ENCODE measurements around the gene SDK1.

SDK1 gene

DNA sequence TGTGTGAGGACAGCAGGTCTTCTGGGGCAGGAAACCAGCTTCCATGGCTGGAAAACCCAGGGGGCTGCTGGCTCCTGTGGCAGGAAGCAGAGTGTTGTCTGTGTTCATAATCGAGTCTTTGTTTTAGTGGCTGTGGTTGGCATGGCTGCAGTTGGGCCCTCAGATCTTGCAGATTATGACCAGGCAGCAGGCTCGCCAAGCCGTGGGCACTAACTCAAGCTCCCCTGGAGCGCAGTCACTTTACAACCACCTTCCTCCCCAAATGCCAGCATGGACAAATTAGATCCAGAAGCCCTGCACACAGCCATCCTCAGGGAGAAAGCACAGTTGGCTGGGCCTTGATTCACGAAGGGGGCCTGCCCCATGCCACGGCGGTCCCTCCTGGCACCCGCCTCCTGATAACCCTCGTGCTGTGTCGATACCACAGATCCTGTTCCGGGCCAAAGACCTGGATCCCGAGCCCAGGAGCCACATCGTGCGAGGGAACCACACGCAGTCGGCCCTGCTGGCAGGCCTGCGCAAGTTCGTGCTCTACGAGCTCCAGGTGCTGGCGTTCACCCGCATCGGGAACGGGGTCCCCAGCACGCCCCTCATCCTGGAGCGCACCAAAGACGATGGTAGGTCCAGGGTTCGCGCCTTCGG lies 828.5 kb downstream of the SDK1 start:
- DNase-seq: no peak

GRCh38 chr7:4131063-4131462 lies 830.0 kb downstream of the SDK1 start:
- DNase-seq: no peak

GRCh38 chr7:4132221-4132620 lies 831.2 kb downstream of the SDK1 start:
- DNase-seq: no peak

DNA sequence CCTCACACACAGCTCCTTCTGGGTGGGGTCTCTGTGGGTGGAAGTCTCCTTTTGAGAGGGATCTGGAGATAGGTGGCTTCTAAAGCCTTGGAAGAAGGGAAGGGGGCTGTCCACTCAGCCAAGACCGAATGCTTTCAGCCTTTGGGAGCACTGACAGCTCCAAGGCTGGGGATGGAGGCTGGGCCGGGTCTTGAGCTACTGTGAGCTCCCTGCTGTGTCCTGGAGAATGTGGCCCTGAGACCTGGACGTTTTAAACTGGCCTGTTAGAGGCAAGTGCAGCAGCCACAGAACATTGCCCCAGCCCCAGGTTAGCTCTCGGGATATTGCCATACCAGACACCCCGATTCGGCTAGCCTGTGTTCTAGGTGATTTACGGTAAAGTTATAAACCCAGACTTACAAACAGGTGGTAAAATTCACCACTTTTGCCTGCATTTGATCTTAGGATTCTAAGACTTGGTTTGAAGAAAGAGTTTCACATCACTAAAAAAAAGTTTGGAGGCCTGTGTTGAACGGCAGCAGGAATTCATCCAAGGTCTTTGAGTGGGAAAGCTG lies 832.5 kb downstream of the SDK1 start:
- no peak for DNase-seq

- DNase-seq: no peak
Measured at GRCh38 chr7:4134204-4134603, 833.2 kb downstream of the SDK1 start.

DNA sequence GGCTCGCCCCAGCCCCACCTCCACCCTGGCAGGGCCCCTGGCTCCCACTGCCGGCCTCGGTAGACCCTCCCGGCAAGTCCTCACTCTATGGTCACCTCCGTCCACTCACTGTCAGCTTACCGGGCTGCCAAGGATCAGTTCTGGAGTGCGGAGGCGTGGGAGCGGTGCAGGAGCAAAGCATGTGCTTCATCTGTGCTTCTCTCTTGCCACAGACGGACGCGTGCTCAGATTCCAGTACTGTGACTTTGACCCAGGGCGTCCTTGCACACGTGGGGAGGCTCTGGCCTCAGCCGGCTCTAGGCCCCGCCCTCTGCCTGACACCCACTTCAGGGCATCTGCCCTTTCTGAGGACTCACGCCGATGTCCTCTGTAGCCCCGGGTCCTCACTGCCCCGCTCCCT lies 833.6 kb downstream of the SDK1 start:
- DNase-seq: no peak

DNA sequence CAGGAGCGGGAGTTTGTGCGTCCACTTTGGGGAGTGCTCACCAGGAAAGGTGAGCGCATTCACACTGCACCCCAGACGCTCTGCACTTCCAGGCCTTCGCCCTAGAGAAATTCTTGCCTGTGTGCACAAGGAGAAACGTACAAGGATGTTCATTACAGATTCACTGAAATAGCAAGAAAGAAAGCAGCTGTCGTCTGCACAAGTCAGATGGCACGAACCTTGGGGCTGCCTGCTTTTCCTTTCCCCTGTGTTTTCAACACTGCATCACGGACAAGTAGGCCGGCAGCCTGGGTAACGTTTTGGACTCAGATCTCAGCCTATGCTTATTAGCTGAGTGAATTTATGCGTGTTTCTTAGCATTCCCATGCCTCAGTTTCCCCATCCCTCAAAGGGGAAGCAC lies 834.2 kb downstream of the SDK1 start:
- DNase-seq: no peak

DNA sequence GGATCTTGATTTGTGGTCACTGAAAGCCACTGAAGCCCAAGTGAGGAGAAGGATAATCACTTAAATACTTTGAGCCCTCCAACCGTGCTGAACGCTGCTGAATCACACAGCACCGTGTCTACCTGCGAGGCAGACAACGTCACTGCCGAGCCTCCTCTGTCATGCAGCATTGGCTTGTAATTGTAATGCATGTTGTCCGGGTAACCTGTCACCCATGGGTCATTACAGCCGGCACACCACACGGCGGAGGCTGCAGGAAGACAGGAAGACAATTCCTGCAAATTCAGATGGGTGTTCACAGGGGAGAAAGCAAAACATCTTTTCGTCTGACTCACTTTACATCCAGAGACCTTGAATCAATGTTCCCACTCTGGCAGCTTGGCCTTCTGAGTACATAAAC lies 835.0 kb downstream of the SDK1 start:
- no peak for DNase-seq

DNA sequence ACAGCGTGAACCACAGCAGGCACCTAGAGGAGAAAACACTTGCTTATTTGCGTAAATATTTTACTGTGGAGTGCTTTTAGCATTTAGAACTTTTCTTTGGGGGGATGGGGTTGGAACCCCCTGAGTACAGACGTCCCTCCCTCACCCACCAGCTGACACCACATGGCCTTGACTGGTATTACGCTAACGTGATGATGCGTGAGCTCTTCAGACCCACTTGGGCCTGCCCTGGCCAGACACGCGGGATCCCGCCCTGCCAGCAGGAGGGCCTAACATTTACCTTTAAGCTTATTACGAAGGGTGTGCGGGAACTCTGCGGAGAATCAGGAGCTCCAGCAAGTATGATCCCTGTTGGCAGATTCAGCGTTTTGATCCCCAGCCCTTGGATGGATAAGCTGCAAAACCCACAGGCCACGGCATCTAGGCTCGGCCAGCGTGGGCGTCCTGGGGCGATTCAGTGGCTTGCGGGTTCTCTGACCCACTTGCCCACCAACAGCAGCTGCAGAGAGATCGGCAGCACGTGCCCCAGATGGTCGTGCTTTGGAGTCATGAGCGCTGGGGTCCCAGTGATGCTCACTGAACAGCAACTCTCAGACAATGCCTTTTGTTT lies 835.6 kb downstream of the SDK1 start:
- DNase-seq: no peak

DNA sequence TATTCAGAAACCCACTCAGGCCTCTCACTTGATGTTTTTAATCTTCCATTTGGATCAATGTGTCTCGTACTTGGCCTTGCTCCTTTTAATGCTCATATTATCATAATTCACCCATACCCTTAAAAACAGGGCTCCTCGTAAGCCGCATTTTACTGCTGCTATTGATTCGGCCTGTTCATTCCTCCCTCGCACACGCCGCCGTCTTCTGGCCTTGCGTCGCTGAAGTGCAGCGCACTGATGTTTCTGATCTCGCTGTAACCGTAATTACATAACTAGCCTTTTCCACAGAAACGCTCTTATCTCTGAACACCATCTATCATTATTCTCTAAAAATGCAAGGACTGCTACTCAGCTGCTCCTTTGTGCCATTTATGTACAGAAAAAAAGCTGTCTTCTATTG lies 836.5 kb downstream of the SDK1 start:
- no peak for DNase-seq

- DNase-seq: no peak
Measured at GRCh38 chr7:4138866-4139265, 837.8 kb downstream of the SDK1 start.

GRCh38 chr7:4139656-4140625 lies 838.9 kb downstream of the SDK1 start:
- DNase-seq: no peak

- no peak for DNase-seq
Measured at GRCh38 chr7:4140933-4141332, 839.9 kb downstream of the SDK1 start.

DNA sequence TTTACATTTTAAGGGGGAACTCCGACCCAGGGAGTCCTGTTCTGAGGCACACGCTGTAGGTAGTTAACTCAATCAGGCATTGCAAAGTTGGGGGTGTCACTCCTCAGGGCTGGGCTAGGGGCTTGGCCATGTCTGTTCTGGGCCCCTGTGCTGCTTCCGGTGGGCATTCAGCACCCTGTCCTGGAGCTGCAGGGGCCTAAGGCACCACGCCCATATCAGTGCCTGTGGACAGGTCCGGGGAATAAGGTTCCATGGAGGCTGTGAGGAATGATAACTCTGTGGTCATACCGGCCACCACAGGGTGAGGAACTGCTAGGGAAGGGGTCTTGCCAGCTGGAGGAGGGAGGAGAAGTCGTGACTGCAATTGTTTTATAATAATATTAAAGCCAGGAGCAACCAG lies 842.0 kb downstream of the SDK1 start:
- DNase-seq: no peak

GRCh38 chr7:4143511-4144171 lies 842.6 kb downstream of the SDK1 start:
- no peak for DNase-seq

- no peak for DNase-seq
Measured at GRCh38 chr7:4144172-4144701, 843.2 kb downstream of the SDK1 start.

GRCh38 chr7:4144811-4145510 lies 843.9 kb downstream of the SDK1 start:
- DNase-seq: no peak

GRCh38 chr7:4145576-4145975 lies 844.5 kb downstream of the SDK1 start:
- DNase-seq: no peak

- no peak for DNase-seq
Measured at GRCh38 chr7:4147926-4148620, 847.0 kb downstream of the SDK1 start.

DNA sequence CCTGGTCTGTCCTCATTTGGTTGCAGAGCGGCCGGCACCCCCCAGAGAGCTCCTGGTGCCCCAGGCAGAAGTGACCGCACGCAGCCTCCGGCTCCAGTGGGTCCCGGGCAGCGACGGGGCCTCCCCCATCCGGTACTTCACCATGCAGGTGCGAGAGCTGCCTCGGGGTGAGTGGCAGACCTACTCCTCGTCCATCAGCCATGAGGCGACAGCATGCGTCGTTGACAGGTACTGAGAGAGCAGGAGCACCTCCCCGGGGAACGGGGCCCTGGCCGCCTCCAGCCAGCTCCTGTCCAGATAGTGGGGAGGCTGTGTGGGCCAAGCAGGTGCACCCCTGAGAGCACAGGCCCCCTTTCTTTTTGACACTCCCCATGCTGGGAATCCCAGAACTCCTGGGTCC lies 848.2 kb downstream of the SDK1 start:
- DNase-seq: no peak

GRCh38 chr7:4149645-4150044 lies 848.6 kb downstream of the SDK1 start:
- DNase-seq: no peak

- no peak for DNase-seq
Measured at GRCh38 chr7:4150731-4151130, 849.7 kb downstream of the SDK1 start.

All from NCI-H446 treated with DMSO at 0.1 percent for 48 hours (cell line).